Astrocyte of the cerebellum (primary cell): Measurements from ENCODE around the gene MYO19.

Source experiments
- DNase-seq: peaks from one replicate; pipeline ENCODE4 v3.0.0-alpha.2; 2011; ENCODE audit warnings: low read depth
- H3K4me3 ChIP-seq: 2 replicates; pipeline ENCODE4 v1.5.1; 2011; ENCODE audit warnings: mild to moderate bottlenecking, low read depth, low read length, moderate library complexity
- CTCF ChIP-seq: IDR thresholded peaks from 2 replicates; pipeline ENCODE4 v1.5.1; 2012; ENCODE audit warnings: low read length, low read depth, moderate library complexity, mild to moderate bottlenecking; ENCODE audit errors: missing control alignments
- in situ Hi-C: cut with HindIII; loops from 2 replicates; pipeline ENCODE4 v1.10.0; 2017; ENCODE audit warnings: low sequenced_read_pairs

The MYO19 gene

DNA sequence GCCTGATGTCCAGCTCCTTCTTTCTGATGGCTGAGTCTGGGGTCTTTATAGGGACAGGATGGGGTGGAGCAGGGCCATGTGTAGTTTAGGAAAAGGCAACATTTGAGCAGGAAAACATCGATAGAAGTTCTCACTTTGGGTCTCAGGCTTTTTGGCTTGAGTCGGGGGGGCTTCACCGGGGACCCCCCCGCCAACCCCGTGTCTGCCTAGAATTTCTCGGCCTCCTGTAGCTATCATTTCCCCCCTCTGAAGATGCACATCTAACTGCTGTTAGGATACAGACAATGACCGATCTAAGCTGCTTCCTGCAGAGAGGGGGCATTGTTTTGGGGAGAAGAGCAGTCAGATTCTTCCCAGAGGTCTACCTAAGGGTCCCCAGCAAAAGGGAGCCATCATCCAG lies 64.9 kb downstream of the MYO19 start:
- no peak overlapping the region for H3K4me3 ChIP-seq
- no peak for TF ChIP-seq CTCF
- DNase-seq: no peak
- in situ Hi-C loops: no loop called here

GRCh38 chr17:36468903-36469635 lies 65.6 kb downstream of the MYO19 start:
- TF ChIP-seq CTCF: no peak
- DNase-seq: no peak
- in situ Hi-C loops: no loop called here
- no peak overlapping the region for H3K4me3 ChIP-seq

DNA sequence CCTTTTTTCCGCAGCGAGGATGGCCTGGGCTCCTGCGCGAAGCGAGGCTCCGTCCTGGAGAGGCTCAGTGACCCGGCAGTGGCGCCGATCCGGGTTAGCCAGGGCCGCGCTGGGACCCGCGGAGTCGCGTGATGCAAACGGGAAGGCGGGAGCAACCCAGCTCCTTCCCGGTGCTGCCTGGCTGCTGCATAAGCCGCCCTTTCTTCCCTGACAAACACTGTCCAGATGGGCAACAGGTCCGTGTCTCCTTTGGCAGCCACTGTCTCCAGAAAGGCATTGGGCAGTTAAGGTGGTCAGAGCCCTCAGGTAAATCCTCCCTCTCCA lies 69.9 kb downstream of the MYO19 start:
- no peak for DNase-seq
- in situ Hi-C loops: no loop called here
- no peak overlapping the region for H3K4me3 ChIP-seq
- TF ChIP-seq CTCF: no peak

DNA sequence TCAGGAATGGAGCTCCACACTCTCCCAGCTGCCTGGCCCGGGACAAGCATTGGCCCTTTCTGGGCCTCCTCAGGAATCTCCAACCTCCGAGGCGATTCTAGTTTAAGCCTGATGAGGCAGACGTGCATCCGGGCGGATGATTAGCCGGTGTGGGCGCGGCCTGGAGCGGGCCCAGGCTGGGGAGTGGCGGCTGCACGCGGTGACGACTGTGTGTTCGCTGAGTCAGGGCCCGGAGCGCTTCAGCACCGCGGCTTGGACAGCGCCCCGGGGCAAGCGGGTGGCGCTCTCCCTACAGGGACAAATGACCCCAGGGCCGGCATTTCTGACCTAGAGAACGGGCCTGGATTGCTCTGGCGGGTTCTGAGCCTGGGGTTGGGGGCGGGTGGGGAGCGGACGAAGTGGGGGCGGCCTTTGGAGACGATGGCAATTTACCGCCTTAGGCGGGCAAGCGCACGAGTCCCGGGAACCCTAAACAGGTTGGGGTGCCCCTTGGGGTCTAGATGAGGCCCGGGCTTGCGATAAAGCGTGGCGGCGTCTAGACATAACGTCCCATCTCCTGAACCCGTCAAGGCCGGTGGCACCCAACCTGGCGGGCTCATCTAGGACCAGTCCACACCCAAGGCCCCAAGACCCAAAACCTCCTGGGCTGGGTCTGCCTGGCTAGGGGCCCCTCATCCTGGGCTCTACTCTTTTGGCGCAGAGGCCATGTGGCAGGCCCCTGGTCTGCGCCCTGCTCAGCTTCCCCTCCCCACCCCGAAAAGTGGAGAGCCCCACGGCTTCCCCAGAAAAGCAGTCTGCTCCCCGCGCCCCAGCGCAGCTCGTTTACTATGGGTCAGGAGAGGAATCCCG lies 70.5 kb downstream of the MYO19 start:
- no peak overlapping the region for H3K4me3 ChIP-seq
- no peak for TF ChIP-seq CTCF
- in situ Hi-C loops: no loop called here
- peak; percentile 19 for DNase-seq

GRCh38 chr17:36461330-36462110 lies 73.1 kb downstream of the MYO19 start:
- DNase-seq: no peak
- no peak overlapping the region for H3K4me3 ChIP-seq
- no peak for TF ChIP-seq CTCF
- in situ Hi-C loops: no loop called here

- in situ Hi-C loops: no loop called here
- no peak for DNase-seq
- TF ChIP-seq CTCF: no peak
- H3K4me3 ChIP-seq: no peak overlapping the region
Measured at GRCh38 chr17:36460265-36460937, 74.3 kb downstream of the MYO19 start.
